Motor neuron (in vitro differentiated cells): ENCODE data around the gene TBX18. TPM values are rescaled to one million over a fixed set of nuclear protein-coding genes. Genes with fewer than 3 reads are reported as not detected.
A peak's percentile ranks its signal among the peaks of the same experiment; 100 is the strongest.

Source experiments
- ATAC-seq, 8 experiments: fragments of 200-7000 bp; cut with Tn5 transposase; replicated peaks in 6 of 8; 2 replicates each; pipeline ENCODE4 v1.8.0; 2021; ENCODE audit warnings: mild to moderate bottlenecking in 8 of 8, moderate library complexity in 8 of 8
- H3K27ac ChIP-seq, 2 donors: fragments of 250-450 bp; sonication (Bioruptor Pico); 2 replicates each; pipeline ENCODE4 v1.9.0; 2021; ENCODE audit warnings: antibody characterized with exemption in 2 of 2, mild to moderate bottlenecking in 2 of 2, moderate library complexity in 1 of 2
- H3K4me1 ChIP-seq, 2 donors: fragments of 250-450 bp; sonication (Bioruptor Pico); replicated peaks in 1 of 2; 2 replicates each; pipeline ENCODE4 v1.6.1; 2021; ENCODE audit warnings: antibody characterized with exemption in 2 of 2, mild to moderate bottlenecking in 2 of 2, moderate library complexity in 1 of 2
- H3K4me3 ChIP-seq, 5 donors: fragments of 250-450 bp; sonication (Bioruptor Pico); 2 replicates each; pipeline ENCODE4 v1.9.0; 2021; ENCODE audit warnings: antibody characterized with exemption in 5 of 5, mild to moderate bottlenecking in 5 of 5, moderate library complexity in 4 of 5
- WGBS, 10 experiments: fragments of 450-650 bp; shearing (Covaris generic); methylation state at CpG; one replicate each; pipeline ENCODE4 v1.0.0; 2022; 5-methylcytosine and 5-hydroxymethylcytosine counted together
- in situ Hi-C, 9 experiments: fragments of 400-800 bp; cut with MboI; loops; one replicate each; pipeline ENCODE4 v1.15.0; 2021; ENCODE audit warnings: low sequenced_read_pairs in 9 of 9, low pct_unique_long_range_greater_than_20kb in 2 of 9; ENCODE audit not compliant: unreplicated experiment in 9 of 9
- total RNA-seq, 8 experiments: library from RNA; unstranded; fragments of 300-600 nt; gene quantifications; 2 replicates each; pipeline versions ENCODE4 v1.2.3 to v1.2.4, GENCODE V29; 2022

Gene TBX18
- total RNA-seq, 8 experiments from 2014 or later: 0.09 to 34.0 (median 14.1) TPM; not detected in 1

DNA sequence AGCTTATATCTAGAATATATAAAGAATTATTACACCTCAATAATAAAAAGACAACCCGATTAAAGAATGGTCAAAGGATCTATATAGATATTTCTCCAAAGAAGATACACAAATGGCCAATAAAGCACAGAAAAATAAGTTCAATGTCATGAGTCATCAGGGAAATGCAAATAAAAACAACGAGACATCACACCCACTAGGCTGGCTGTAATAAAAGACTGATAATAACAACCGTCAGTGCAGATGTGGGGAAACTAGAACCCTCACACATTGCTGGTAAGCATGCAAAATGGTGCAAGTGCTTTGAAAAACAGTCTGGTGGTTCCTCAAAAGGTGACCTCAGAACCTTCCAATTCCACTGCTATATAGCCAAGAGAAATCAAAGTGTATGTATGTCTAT lies 33.0 kb downstream of the TBX18 start:
- Histone ChIP-seq H3K4me1 (no peaks in the 10 kb centered on the region), H3K27ac (no peak overlapping the region), H3K4me3 (no peak overlapping the region)
- peak in 2 of 8 experiments; percentile 80 to 83 for ATAC-seq
- 18 to 93% (median 70%) methylated on average over 1 to 3 of the region's 3 CpGs for WGBS, 10 experiments
- in situ Hi-C loops: no loop called here

DNA sequence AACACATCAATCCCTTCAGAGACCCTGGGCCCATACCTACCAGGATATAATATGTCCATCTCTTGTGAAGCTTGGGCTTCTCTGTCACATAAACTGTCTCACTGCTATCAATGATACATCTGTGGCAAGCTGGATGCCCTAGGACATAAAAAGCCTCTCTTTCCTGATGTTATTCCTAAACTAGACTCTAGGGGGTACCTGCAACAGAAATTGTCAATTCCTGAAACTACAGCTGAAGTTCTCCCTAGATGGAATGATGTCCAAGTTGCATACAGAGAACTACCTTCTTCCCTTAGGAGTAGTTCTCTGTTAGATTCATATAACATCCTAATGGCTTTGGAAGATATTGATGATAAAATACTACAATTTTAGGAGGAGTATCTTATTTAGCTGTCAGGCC lies 35.8 kb downstream of the TBX18 start:
- in situ Hi-C loops: no loop called here
- Histone ChIP-seq H3K4me3 (no peak overlapping the region), H3K4me1 (no peaks in the 10 kb centered on the region), H3K27ac (no peak overlapping the region)
- peak in 3 of 8 experiments; percentile 59 to 70 (median 66) for ATAC-seq

DNA sequence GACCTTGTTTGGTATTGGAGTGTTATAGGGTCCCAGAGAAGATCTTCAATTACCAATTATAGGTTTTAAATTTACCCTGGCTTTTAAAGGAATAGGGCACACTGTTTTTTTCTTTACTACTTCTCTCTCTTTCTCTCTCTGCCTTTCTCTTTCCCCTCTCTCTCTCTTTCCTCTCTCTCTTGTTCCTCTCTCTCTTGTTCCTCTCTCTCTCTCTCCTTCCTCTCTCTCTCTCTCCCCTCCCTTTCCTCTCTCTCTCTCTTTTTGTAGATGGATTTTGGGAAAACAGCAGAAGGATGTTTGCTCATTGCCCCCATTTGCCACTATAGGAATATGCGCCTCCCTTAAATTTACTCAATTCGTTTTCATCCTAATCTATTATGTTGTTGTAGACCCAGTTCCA lies 45.2 kb downstream of the TBX18 start:
- Histone ChIP-seq H3K4me3 (no peak overlapping the region), H3K4me1 (no peaks in the 10 kb centered on the region), H3K27ac (no peak overlapping the region)
- WGBS, 10 experiments: 30 to 81% (median 52%) methylated on average over 2 of the region's 2 CpGs; no CpG with 5 or more reads in 3 of the 10 experiments
- no peak for ATAC-seq
- in situ Hi-C loops: no loop called here

DNA sequence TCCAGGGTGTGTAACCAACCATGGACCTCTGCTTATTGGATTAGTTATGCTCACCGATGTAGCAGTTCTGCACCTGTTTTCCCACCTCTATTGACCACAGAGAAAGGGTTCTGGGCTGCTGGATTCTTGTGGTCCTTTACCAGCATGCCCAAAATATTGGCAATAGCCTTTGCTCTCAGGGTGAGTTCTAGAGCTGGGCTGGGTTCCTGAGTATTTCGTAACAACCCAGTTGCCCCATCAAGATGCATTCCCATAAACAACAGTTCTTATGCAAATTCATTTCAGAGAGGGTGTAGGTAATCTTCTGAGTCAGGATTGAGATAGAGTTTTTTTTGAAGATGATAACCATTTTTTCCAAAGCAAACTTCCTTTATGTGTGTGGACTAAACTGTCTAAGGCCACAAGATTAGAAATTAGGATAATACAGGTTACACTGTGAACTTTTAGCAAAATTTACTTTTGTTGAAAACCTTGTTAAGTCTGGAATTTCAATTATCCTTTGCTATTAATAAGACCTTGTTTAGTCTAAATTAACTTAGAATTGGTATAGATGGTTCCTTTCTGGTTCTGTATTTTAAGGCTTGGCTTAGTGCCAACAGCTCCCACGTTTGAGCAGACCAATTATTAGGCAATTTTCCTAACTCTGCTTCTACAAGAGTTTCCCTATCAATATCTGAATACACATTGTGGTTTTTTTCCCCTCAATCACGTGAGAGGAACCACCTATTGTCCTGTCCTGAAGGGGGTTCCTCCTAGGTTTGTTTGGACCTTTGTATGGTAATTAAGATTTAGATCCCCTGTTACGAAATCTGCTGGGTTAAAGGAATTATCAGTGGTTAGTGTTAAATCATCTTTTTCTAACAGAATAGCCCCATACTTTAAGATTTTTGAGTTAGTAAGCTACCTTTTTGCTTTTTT lies 46.1 kb downstream of the TBX18 start:
- in situ Hi-C loops: no loop called here
- no peak overlapping the region for H3K27ac ChIP-seq
- 0 to 83% (median 52%) methylated on average over 1 to 4 of the region's 5 CpGs; no CpG with 5 or more reads in 1 of the 10 experiments for WGBS, 10 experiments
- no peak overlapping the region for H3K4me3 ChIP-seq
- ATAC-seq: no peak
- H3K4me1 ChIP-seq: no peaks in the 10 kb centered on the region

DNA sequence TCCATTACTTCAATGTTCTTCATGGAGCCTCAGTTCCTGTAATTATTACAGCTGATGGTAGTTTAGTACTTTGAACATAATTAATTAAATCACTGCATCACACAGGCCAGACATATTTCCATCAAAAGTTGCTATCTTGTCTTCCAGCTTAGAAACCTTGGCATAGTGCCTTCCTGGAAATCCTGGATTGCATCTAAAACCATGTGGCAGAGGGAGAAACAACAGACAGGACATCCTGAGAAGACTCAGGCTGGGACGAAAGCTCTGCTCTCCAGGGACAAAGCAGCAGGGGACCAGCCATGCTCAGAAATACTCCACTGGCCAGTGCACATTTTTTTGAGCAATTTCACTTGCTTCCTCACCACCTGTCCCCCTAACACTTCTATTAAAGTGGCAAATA lies 55.3 kb downstream of the TBX18 start:
- 17 to 88% (median 57%) methylated on average over 1 of the region's 1 CpG; no CpG with 5 or more reads in 7 of the 10 experiments for WGBS, 10 experiments
- no peaks in the 10 kb centered on the region for H3K4me1 ChIP-seq
- no peak overlapping the region for H3K4me3 ChIP-seq
- H3K27ac ChIP-seq: no peak overlapping the region
- no peak for ATAC-seq
- in situ Hi-C loops: no loop called here

DNA sequence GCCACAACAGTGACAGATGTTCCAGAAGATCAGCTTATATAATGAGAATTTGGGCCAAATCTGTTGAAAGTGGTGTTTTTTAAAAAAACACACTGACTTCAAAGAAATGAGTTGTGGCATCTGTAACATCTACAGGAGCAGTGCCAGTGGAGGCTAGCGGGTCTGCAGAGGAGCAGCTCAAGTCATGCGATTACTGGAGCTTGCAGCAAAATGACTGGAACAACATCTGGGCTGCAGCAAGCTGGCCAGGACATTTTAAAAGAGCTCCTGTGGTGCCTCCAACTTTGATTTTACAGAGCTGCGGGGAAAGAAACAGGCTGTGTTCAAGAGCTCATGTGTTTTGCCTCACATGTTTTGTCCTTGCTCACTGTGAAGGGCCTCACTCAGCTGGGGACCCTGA lies 57.2 kb downstream of the TBX18 start:
- ATAC-seq: no peak
- WGBS, 10 experiments: 20 to 100% (median 57%) methylated on average over 1 to 3 of the region's 3 CpGs; no CpG with 5 or more reads in 3 of the 10 experiments
- Histone ChIP-seq H3K4me3 (no peak overlapping the region), H3K4me1 (no peaks in the 10 kb centered on the region), H3K27ac (no peak overlapping the region)
- in situ Hi-C loops: no loop called here

DNA sequence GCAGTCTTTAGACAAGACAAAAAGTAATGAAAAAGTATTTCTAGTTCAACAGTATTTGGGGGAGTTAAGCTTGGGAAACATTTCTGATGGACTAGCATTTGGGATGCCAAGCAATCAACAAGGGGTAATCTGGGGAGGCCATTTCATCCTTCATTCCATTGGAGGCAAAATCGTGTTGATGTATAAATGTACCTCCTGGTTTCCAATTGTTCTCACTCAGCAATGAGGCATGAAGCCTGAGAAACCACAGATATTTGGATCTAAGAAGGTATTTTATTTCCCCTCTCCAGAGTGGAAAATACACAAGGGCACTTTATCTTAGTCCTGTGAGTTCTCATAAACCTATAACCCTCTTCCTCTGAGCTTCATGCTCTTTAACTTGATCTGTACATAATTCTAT lies 68.2 kb downstream of the TBX18 start:
- H3K4me1 ChIP-seq: no peaks in the 10 kb centered on the region
- 0 to 63% (median 50%) methylated on average over 1 of the region's 1 CpG; no CpG with 5 or more reads in 3 of the 10 experiments for WGBS, 10 experiments
- no peak for ATAC-seq
- H3K4me3 ChIP-seq: no peak overlapping the region
- H3K27ac ChIP-seq: no peak overlapping the region
- in situ Hi-C loops: no loop called here

DNA sequence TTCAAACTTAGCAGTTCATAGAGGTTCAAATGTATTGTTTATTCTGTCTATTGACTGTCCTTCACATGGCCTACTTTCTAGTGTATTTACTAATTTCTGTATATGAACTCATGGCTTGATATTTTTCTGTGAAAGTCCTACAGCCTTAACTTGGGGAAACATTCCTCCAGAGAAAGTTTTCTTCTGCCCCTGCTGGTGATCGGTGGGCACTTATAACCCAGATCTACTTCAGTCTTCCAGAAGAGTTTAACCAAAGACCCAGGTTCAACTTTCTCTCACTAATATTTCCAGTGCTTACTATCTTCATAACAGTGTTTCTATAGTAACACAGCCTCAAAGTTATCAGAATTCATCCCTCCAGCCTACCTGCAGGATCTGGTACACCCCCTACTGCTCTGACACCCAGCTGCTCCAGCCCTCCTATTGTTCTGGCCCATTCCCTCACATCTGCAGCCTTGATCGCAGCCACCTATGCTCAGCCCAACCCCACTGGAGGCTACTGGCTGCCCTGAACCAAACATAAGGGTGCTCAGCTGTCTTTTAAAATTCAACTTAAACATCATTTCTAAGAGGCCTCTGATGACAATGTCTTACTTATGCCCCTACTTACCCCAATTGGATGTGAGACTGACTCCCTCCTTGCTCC lies 72.3 kb downstream of the TBX18 start:
- H3K4me3 ChIP-seq: no peak overlapping the region
- no peaks in the 10 kb centered on the region for H3K4me1 ChIP-seq
- ATAC-seq: no peak
- 80 to 100% (median 94%) methylated on average over 1 to 2 of the region's 2 CpGs; no CpG with 5 or more reads in 4 of the 10 experiments for WGBS, 10 experiments
- in situ Hi-C loops: no loop called here
- no peak overlapping the region for H3K27ac ChIP-seq

DNA sequence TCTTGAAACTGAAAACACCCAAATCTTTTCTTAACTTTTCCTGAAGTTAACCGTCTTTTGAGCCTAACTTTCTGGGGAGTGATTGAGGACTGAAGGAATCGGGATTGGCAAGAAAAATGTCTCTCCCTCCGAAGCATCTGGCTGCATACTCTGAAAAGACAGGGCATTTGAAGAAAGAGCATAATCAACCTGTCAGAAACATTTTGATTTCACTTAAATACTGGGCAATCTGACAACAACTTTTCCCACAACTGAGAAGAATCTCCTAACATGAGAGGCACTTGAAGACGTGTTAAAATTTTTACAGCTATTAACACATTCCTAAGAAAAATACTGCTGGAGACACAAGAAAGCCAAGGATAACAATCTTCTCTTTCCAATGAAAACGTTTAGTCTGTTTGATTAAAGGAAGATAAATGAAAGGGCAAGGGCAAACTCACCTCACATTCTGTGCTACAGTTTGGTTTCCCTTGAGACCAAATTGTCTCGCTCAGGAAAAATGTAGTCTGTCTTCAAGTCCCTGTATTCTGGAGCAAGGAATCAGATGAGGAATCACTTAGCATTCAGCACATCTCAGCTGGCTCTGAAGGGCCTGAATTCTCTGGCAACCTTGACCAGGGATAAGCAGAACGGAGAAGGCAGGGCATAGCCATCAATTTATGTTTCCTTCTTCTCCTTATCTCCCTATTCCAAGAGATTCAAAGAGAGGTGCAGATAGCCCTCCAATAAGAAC lies 76.1 kb downstream of the TBX18 start:
- Histone ChIP-seq H3K4me1 (no peaks in the 10 kb centered on the region), H3K4me3 (no peak overlapping the region), H3K27ac (no peak overlapping the region)
- WGBS, 10 experiments: 11 to 86% (median 60%) methylated on average over 3 to 7 of the region's 7 CpGs
- in situ Hi-C loops: no loop called here
- no peak for ATAC-seq

DNA sequence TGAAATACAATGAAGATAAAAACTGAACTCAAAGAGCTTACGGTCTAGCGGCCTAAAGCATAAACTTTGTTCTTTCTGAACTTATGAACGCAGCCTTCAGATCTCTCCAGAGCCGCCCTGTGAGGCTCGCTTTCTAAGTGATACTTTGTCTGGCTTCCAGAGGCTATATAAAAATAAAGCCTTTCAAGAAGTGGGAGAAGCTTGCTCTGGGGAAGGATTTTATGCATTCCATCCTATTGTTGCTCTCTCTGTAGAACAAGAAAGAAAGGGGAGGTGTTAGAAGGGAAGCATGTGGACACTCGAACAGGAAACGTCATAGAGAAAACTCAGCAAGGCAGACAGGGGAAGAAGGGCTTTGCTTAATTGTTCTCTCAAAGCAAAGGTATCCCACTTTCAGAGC lies 77.0 kb downstream of the TBX18 start:
- 29 to 88% (median 69%) methylated on average over 3 to 7 of the region's 7 CpGs; no CpG with 5 or more reads in 3 of the 10 experiments for WGBS, 10 experiments
- H3K4me3 ChIP-seq: no peak overlapping the region
- in situ Hi-C loops: no loop called here
- H3K27ac ChIP-seq: no peak overlapping the region
- no peak for ATAC-seq
- no peaks in the 10 kb centered on the region for H3K4me1 ChIP-seq

DNA sequence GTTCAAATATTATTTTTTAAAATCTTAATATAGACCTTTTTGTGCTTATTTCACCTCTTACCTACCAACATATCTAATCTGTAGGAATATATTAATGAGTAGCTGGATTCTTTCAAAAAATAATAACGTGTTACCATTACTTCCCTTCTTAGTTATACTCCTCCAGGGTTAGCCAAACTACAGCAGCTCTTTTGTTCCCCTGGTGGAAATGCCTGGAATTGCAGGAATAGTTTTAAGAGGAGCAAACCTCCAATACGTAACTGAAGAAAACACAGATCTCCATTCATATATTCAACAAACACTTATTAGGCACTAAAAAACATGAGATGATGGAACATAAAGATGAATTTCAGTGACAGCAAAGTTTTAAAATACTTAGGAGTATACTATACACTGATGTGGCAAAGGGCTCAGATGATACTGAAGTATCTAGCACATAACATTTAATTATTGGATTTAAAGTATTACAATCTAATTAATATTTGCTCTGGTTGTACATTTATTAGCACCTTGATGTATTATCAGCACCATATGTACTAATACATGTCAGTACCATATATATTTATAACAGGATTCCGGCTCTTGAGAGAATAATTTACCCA lies 78.3 kb downstream of the TBX18 start:
- ATAC-seq: no peak
- 47 to 100% (median 72%) methylated on average over 1 to 3 of the region's 3 CpGs for WGBS, 10 experiments

DNA sequence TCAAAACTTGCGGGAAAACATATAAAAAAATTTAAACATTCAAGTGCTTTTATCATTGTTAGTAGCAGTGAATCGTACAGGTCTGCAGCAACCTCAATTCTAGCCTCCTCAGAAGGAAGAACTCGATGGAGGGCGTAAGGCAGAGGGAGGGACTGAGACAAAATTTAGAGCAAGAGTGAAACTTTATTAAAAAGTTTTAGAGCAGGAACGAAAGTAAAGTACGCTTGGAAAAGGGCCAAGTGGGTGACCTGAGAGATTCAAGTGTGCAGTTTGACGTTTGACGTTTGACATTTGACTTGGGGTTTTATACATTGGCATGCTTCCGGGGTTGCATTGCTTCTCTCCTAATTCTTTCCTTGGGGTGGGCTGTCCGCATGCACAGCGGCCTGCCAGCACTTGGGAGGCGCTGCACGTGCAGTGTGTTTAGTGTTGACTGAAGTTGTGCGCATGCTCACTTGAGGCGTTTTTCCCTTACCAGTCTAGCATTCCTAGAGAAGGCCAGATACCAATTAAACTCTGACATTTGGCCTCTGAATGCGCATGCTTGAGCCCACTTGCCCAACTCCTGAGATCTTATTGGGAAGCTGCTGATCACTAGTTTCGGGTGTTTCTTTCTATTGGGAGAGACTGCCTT lies 82.6 kb downstream of the TBX18 start:
- in situ Hi-C loops: no loop called here
- no peak overlapping the region for H3K27ac ChIP-seq
- no peak for ATAC-seq
- no peak overlapping the region for H3K4me3 ChIP-seq
- WGBS, 10 experiments: 84 to 100% (median 90%) methylated on average over 4 to 15 of the region's 17 CpGs
- H3K4me1 ChIP-seq: no peaks in the 10 kb centered on the region

More for the DNA sequence above, 78.3 kb downstream of the TBX18 start:
- H3K27ac ChIP-seq: no peak overlapping the region
- H3K4me1 ChIP-seq: no peaks in the 10 kb centered on the region
- in situ Hi-C loops: no loop called here
- H3K4me3 ChIP-seq: no peak overlapping the region
